Epithelial cell of esophagus (primary cell): ENCODE data around the gene LRRC8B.

ENCODE experiments used
- DNase-seq: peaks from one replicate; pipeline ENCODE4 v3.0.0; 2010; ENCODE audit warnings: low read depth
- H3K4me3 ChIP-seq: 2 replicates; pipeline ENCODE4 v1.5.1; 2011; ENCODE audit warnings: mild to moderate bottlenecking, low read length, control low read depth
- TF ChIP-seq, protein P1 (sequence below): IDR thresholded peaks from 2 replicates; pipeline ENCODE4 v1.5.1; 2011; ENCODE audit warnings: low read depth, mild to moderate bottlenecking, low read length, control low read depth, inconsistent platforms; ENCODE audit not compliant: insufficient read depth; ENCODE audit errors: missing control alignments

Gene LRRC8B

DNA sequence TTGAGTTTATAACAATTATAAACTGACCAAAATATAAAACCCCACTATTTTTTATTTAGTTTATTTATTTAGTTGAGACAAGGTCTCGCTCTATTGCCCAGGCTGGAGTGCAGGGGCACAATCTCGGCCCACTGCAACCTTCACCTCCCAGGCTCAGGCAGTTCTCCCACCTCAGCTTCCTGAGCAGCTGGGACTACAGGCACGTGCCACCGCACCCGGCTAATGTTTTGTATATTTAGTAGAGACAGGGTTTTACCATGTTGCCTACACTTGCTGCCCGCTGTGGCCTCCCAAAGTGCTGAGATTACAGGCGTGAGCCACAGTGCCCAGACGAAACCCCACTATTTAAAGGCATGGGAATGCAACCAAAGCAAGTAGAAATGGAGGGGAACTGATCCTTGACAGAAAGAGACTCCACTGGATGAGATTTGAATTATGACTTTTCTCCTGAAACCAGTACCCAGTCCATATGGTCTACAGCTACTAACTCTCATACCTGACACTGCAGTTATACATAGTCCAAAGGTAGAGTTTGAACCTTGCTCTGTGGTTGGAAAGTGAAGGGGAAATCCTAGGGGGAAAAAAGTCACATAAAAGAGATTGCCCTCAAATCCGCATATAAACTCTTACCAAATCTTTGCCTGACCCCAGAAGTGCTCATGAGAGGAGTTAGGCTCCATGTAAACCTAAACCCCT is 119.6 kb downstream of the LRRC8B start:
- TF ChIP-seq, protein P1, sequence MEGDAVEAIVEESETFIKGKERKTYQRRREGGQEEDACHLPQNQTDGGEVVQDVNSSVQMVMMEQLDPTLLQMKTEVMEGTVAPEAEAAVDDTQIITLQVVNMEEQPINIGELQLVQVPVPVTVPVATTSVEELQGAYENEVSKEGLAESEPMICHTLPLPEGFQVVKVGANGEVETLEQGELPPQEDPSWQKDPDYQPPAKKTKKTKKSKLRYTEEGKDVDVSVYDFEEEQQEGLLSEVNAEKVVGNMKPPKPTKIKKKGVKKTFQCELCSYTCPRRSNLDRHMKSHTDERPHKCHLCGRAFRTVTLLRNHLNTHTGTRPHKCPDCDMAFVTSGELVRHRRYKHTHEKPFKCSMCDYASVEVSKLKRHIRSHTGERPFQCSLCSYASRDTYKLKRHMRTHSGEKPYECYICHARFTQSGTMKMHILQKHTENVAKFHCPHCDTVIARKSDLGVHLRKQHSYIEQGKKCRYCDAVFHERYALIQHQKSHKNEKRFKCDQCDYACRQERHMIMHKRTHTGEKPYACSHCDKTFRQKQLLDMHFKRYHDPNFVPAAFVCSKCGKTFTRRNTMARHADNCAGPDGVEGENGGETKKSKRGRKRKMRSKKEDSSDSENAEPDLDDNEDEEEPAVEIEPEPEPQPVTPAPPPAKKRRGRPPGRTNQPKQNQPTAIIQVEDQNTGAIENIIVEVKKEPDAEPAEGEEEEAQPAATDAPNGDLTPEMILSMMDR = no peak
- H3K4me3 ChIP-seq = no peak overlapping the region
- no peak for DNase-seq

DNA sequence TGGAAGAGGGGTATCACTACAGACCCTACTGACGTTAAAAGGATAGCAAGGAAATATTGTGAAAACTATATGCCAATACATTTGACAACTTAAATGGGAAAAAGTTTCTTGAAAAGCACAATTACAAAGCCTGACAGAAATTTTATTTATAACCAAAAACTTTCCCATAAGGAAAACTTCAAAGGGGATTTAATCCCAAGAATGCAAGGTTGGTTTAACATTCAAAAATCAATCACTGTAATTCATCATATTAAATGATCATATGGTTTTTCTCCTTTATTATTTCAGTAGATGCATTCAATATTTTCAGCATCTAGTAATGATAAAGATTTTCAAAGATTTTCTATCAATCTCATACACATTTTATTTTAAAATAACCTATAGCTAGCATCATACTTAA is 121.6 kb downstream of the LRRC8B start:
- TF ChIP-seq, protein P1 = no peak
- no peak for DNase-seq
- no peak overlapping the region for H3K4me3 ChIP-seq
